ENCODE data around the gene GPC3.

DNA sequence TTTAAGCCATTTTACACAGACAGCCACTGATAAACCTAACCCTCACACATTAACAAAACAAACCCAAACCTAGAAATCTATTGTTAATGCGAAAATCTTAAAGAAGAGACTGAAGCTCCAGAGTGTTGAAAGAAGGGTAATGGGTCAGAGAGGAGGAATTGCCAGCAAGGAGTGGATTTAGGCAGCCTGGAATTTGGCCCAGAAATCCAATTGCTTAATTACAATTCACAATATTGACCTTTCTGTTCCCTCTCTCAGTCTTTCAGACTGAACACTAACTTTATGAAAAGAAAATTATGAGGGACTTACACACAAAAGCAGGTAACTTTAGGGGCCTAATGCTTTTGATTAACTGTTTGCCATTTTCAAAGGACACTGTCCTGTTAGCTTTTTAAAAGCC is 384.9 kb downstream of the GPC3 start:
- TF ChIP-seq CTCF (conservative IDR thresholded peaks at IDR 0.05), result no peak
- no peak for TF ChIP-seq EZH2 (IDR thresholded peaks at IDR 0.05; ENCODE audit: low read depth)
